Measurements from ENCODE around the gene KCTD17. TPM values are rescaled to one million over a fixed set of nuclear protein-coding genes. Genes with fewer than 3 reads are reported as not detected.

KCTD17 gene
- total RNA-seq, 2 donors from 2014 or later = 3.6 to 8.3 TPM

GRCh38 chr22:37026325-37026724 lies 25.2 kb upstream of the KCTD17 start:
- Histone ChIP-seq H3K4me1 (peaks cover 52% of the 10 kb centered on the region), H3K27me3 (no peaks in the 10 kb centered on the region), H3K27ac (no peak overlapping the region), H3K9me3 (no peaks in the 10 kb centered on the region), H3K4me3 (no peak overlapping the region), H3K36me3 (replicated peaks in 1 of 2; ENCODE audit: insufficient read depth in 1 of 2, low read depth in 2 of 2) (peaks cover 0 to 13% of the 10 kb centered on the region in 2 donors)
- intact Hi-C loops (cut with DNase I) = no loop called here
- DNase-seq (no peak), ATAC-seq (no peak)
- 90 to 96% methylated on average over 5 of the region's 5 CpGs for WGBS, 2 donors
- TF ChIP-seq POLR2A (IDR thresholded peaks at IDR 0.05) = no peak
- TF ChIP-seq CTCF (IDR thresholded peaks at IDR 0.05) = no peak

- Histone ChIP-seq H3K36me3 (replicated peaks in 1 of 2; ENCODE audit: insufficient read depth in 1 of 2, low read depth in 2 of 2) (peaks cover 0 to 13% of the 10 kb centered on the region in 2 donors), H3K4me3 (no peak overlapping the region), H3K27me3 (no peaks in the 10 kb centered on the region), H3K4me1 (peaks cover 52% of the 10 kb centered on the region), H3K27ac (no peak overlapping the region), H3K9me3 (no peaks in the 10 kb centered on the region)
- intact Hi-C loops (cut with DNase I) = no loop called here
- no peak for ATAC-seq
- WGBS, 2 donors = 86 to 87% methylated on average over 7 of the region's 7 CpGs
- no peak for DNase-seq
- no peak for TF ChIP-seq POLR2A (IDR thresholded peaks at IDR 0.05)
- TF ChIP-seq CTCF (IDR thresholded peaks at IDR 0.05) = no peak
Observed at GRCh38 chr22:37027556-37027955, 24.0 kb upstream of the KCTD17 start.

- Histone ChIP-seq H3K27me3 (no peaks in the 10 kb centered on the region), H3K36me3 (replicated peaks in 1 of 2; ENCODE audit: insufficient read depth in 1 of 2, low read depth in 2 of 2) (peaks cover 0 to 13% of the 10 kb centered on the region in 2 donors), H3K4me1 (peaks cover 52% of the 10 kb centered on the region), H3K27ac (no peak overlapping the region), H3K4me3 (no peak overlapping the region), H3K9me3 (no peaks in the 10 kb centered on the region)
- TF ChIP-seq POLR2A (IDR thresholded peaks at IDR 0.05) (no peak), CTCF (IDR thresholded peaks at IDR 0.05) (no peak)
- DNase-seq (no peak), ATAC-seq (no peak)
- WGBS, 2 donors = 87 to 88% methylated on average over 12 to 18 of the region's 22 CpGs
- intact Hi-C loops (cut with DNase I) = no loop called here
Observed at GRCh38 chr22:37028692-37029674, 22.6 kb upstream of the KCTD17 start.

GRCh38 chr22:37030560-37031281 lies 20.8 kb upstream of the KCTD17 start:
- 68 to 77% methylated on average over 13 to 14 of the region's 14 CpGs for WGBS, 2 donors
- no peak for DNase-seq
- Histone ChIP-seq H3K4me1 (peaks cover 45% of the 10 kb centered on the region), H3K9me3 (no peaks in the 10 kb centered on the region), H3K4me3 (no peak overlapping the region), H3K36me3 (replicated peaks in 1 of 2; ENCODE audit: insufficient read depth in 1 of 2, low read depth in 2 of 2) (peaks cover 0 to 11% of the 10 kb centered on the region in 2 donors), H3K27ac (peak overlapping the region in 3 of 4 donors; percentile 82 to 94 (median 94)), H3K27me3 (no peaks in the 10 kb centered on the region)
- ATAC-seq = no peak
- intact Hi-C loops (cut with DNase I) = no loop called here
- TF ChIP-seq CTCF (IDR thresholded peaks at IDR 0.05) = no peak
